ENCODE measurements around the gene NPLOC4.

DNA sequence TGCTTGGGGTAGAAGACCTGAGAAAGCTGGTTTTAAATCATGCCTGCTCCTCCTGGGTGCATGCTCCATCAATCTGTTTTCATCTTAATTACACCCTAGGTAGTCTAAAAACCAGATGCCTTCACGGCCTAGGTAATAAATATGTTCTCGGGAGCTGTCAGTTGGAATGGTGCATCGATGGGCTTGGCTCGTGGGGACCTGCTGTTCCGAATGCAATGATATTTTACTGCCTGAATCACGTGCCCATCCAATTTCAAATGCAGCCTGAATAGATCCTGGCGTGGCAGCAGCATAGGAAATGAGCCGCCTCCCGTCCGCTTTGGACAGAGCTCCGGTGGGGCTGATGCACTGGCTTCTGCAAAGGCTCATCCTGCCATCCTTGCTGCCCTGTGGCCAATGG is 65.9 kb downstream of the NPLOC4 start:
- TF ChIP-seq, protein P1, sequence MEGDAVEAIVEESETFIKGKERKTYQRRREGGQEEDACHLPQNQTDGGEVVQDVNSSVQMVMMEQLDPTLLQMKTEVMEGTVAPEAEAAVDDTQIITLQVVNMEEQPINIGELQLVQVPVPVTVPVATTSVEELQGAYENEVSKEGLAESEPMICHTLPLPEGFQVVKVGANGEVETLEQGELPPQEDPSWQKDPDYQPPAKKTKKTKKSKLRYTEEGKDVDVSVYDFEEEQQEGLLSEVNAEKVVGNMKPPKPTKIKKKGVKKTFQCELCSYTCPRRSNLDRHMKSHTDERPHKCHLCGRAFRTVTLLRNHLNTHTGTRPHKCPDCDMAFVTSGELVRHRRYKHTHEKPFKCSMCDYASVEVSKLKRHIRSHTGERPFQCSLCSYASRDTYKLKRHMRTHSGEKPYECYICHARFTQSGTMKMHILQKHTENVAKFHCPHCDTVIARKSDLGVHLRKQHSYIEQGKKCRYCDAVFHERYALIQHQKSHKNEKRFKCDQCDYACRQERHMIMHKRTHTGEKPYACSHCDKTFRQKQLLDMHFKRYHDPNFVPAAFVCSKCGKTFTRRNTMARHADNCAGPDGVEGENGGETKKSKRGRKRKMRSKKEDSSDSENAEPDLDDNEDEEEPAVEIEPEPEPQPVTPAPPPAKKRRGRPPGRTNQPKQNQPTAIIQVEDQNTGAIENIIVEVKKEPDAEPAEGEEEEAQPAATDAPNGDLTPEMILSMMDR (IDR thresholded peaks at IDR 0.05) = no peak
- no peak for TF ChIP-seq EZH2 (IDR thresholded peaks at IDR 0.05; ENCODE audit: borderline replicate concordance, insufficient read depth, low read depth, low read length, poor library complexity, severe bottlenecking)
